ENCODE measurements around the gene GPX7.

- TF ChIP-seq POLR2AphosphoS5 (IDR thresholded peaks at IDR 0.05): no peak
- TF ChIP-seq POLR2A (IDR thresholded peaks at IDR 0.05): no peak
Measured at GRCh38 chr1:52653207-52653849, 51.2 kb downstream of the GPX7 start.

Data from sigmoid colon (tissue), 4 donors.